ENCODE results near the gene AADAC. TPM values are rescaled to one million over a fixed set of nuclear protein-coding genes. Genes with fewer than 3 reads are reported as not detected.
"Not testable (repeated sequence)": the region's sequence is repeated elsewhere in the genome, so short reads cannot be mapped to it uniquely, and the experiment has no call there.

The AADAC gene
- total RNA-seq, 2 experiments from 2014 or later, result not detected

DNA sequence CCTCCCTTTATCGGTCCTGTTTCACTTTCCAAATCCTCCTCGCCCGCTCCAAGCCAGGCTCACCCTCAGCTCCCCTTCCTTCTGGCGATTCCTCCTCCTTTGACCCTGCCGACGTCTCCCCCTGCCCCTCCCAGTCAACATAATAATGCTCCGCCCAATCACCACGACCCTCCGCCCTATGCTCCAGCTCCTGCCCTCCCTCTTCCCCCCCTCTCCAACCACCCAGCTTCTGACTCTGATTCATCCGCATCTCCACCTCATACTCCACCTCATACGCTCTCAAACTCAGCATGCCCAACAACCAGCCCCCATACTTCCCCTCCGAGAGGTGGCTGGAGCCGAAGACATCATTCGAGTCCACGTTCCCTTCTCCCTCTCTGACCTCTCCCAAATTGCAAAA lies 7.1 kb upstream of the AADAC start:
- ATAC-seq (no peak), DNase-seq (no peak)
- POLR2A ChIA-PET, result no interaction called here
- intact Hi-C loops (cut with micrococcal nuclease), result no loop called here
- H3K4me1 Mint-ChIP-seq (ENCODE audit: low read depth), result no peaks in the 10 kb centered on the region
- H3K36me3 Mint-ChIP-seq (ENCODE audit: low read depth), result no peaks in the 10 kb centered on the region
- H3K4me3 Mint-ChIP-seq, result no peak overlapping the region
- CTCF ChIA-PET, result no interaction called here
- no peak for TF ChIP-seq CTCF (IDR thresholded peaks at IDR 0.05)
- H3K27me3 Mint-ChIP-seq, result peaks cover 1% of the 10 kb centered on the region
- H3K9me3 Mint-ChIP-seq, result peaks cover 6% of the 10 kb centered on the region
- H3K27ac Mint-ChIP-seq, result no peak overlapping the region

- DNase-seq; H3K9me3 Mint-ChIP-seq; H3K27me3 Mint-ChIP-seq; H3K36me3 Mint-ChIP-seq (ENCODE audit: low read depth); ATAC-seq; CTCF ChIA-PET; POLR2A ChIA-PET; intact Hi-C loops (cut with micrococcal nuclease); H3K4me1 Mint-ChIP-seq (ENCODE audit: low read depth); H3K4me3 Mint-ChIP-seq; H3K27ac Mint-ChIP-seq: not testable (repeated sequence)
These were observed 5.0 kb upstream of the AADAC start for GRCh38 chr3:151808926-151809325.

GRCh38 chr3:151811474-151811873 lies 2.4 kb upstream of the AADAC start:
- no peak for DNase-seq
- Mint-ChIP-seq H3K27ac (no peak overlapping the region), H3K4me3 (no peak overlapping the region), H3K27me3 (peaks cover 3% of the 10 kb centered on the region), H3K9me3 (peaks cover 6% of the 10 kb centered on the region), H3K36me3 (ENCODE audit: low read depth) (no peaks in the 10 kb centered on the region), H3K4me1 (ENCODE audit: low read depth) (no peaks in the 10 kb centered on the region)
- ChIA-PET CTCF (no interaction called here), POLR2A (no interaction called here)
- no peak for ATAC-seq
- intact Hi-C loops (cut with micrococcal nuclease), result no loop called here
- no peak for TF ChIP-seq CTCF (IDR thresholded peaks at IDR 0.05)

GRCh38 chr3:151814588-151814987 lies 672 bp downstream of the AADAC start:
- CTCF ChIA-PET, result interaction anchor here (1.3 kb wide), 1 partner anchor 24 kb away, joined by 3 read pairs; no protein-coding TSS in a partner anchor
- H3K36me3 Mint-ChIP-seq (ENCODE audit: low read depth), result no peaks in the 10 kb centered on the region
- DNase-seq (no peak), ATAC-seq (no peak)
- H3K9me3 Mint-ChIP-seq, result no peaks in the 10 kb centered on the region
- no peak for TF ChIP-seq CTCF (IDR thresholded peaks at IDR 0.05)
- no peak overlapping the region for H3K4me3 Mint-ChIP-seq
- POLR2A ChIA-PET, result no interaction called here
- peaks cover 3% of the 10 kb centered on the region for H3K27me3 Mint-ChIP-seq
- no peak overlapping the region for H3K27ac Mint-ChIP-seq
- H3K4me1 Mint-ChIP-seq (ENCODE audit: low read depth), result no peaks in the 10 kb centered on the region
- intact Hi-C loops (cut with micrococcal nuclease), result no loop called here

- ChIA-PET POLR2A (no interaction called here), CTCF (interaction anchor here (1.6 kb wide), 1 partner anchor 21 kb away, joined by 5 read pairs; no protein-coding TSS in a partner anchor)
- DNase-seq (no peak), ATAC-seq (no peak)
- no peaks in the 10 kb centered on the region for H3K4me1 Mint-ChIP-seq (ENCODE audit: low read depth)
- H3K4me3 Mint-ChIP-seq, result no peak overlapping the region
- intact Hi-C loops (cut with micrococcal nuclease), result no loop called here
- TF ChIP-seq CTCF (IDR thresholded peaks at IDR 0.05), result no peak
- no peak overlapping the region for H3K27ac Mint-ChIP-seq
- H3K9me3 Mint-ChIP-seq, result no peaks in the 10 kb centered on the region
- no peaks in the 10 kb centered on the region for H3K36me3 Mint-ChIP-seq (ENCODE audit: low read depth)
- peaks cover 3% of the 10 kb centered on the region for H3K27me3 Mint-ChIP-seq
These were observed 2.2 kb downstream of the AADAC start for GRCh38 chr3:151816091-151816604.

- H3K9me3 Mint-ChIP-seq, result no peaks in the 10 kb centered on the region
- DNase-seq (no peak), ATAC-seq (no peak)
- H3K4me3 Mint-ChIP-seq, result no peak overlapping the region
- CTCF ChIA-PET, result no interaction called here
- H3K4me1 Mint-ChIP-seq (ENCODE audit: low read depth), result no peaks in the 10 kb centered on the region
- intact Hi-C loops (cut with micrococcal nuclease), result no loop called here
- H3K36me3 Mint-ChIP-seq (ENCODE audit: low read depth), result no peaks in the 10 kb centered on the region
- POLR2A ChIA-PET, result no interaction called here
- no peak overlapping the region for H3K27ac Mint-ChIP-seq
- peaks cover 3% of the 10 kb centered on the region for H3K27me3 Mint-ChIP-seq
- no peak for TF ChIP-seq CTCF (IDR thresholded peaks at IDR 0.05)
These were observed 3.6 kb downstream of the AADAC start for GRCh38 chr3:151817473-151817872.
